Osteoblast (primary cell): Measurements from ENCODE around the gene EHBP1. TPM values are rescaled to one million over a fixed set of nuclear protein-coding genes. Genes with fewer than 3 reads are reported as not detected.

Source experiments
- DNase-seq: peaks from one replicate; pipeline ENCODE4 v3.0.0; 2011; ENCODE audit warnings: low spot score, mixed read lengths; ENCODE audit not compliant: insufficient read length; ENCODE audit errors: missing footprints
- H2AFZ ChIP-seq: 2 replicates; pipeline ENCODE4 v1.6.0; 2011; ENCODE audit warnings: mild to moderate bottlenecking, low read length
- H3K27ac ChIP-seq: 2 replicates; pipeline ENCODE4 v1.5.1; 2011; ENCODE audit warnings: mild to moderate bottlenecking, low read depth, low read length, moderate library complexity
- H3K27me3 ChIP-seq: 2 replicates; pipeline ENCODE4 v1.6.0; 2012; ENCODE audit warnings: mild to moderate bottlenecking, control low read depth, inconsistent platforms, low read length, moderate library complexity; ENCODE audit not compliant: insufficient read depth
- H3K36me3 ChIP-seq: 2 replicates; pipeline ENCODE4 v1.5.1; 2011; ENCODE audit warnings: mild to moderate bottlenecking, low read length, control low read depth, moderate library complexity; ENCODE audit not compliant: insufficient read depth
- H3K4me1 ChIP-seq: 2 replicates; pipeline ENCODE4 v1.5.1; 2011; ENCODE audit warnings: mild to moderate bottlenecking, low read length, control low read depth, moderate library complexity; ENCODE audit not compliant: insufficient read depth
- H3K4me2 ChIP-seq: 2 replicates; pipeline ENCODE4 v1.6.0; 2011; ENCODE audit warnings: mild to moderate bottlenecking, low read length; ENCODE audit not compliant: insufficient read depth
- H3K4me3 ChIP-seq: fragments of 200-600 bp; sonication (generic); 3 replicates; pipeline ENCODE4 v1.5.1; 2012; ENCODE audit warnings: mild to moderate bottlenecking, low read length, inconsistent platforms; ENCODE audit not compliant: insufficient read depth
- H3K79me2 ChIP-seq: 2 replicates; pipeline ENCODE4 v1.6.0; 2012; ENCODE audit warnings: mild to moderate bottlenecking, low read length, control low read depth, inconsistent platforms; ENCODE audit not compliant: insufficient read depth
- H3K9me3 ChIP-seq: 2 replicates; pipeline ENCODE4 v1.5.1; 2011; ENCODE audit warnings: low read depth, low read length, control low read depth
- H4K20me1 ChIP-seq: 2 replicates; pipeline ENCODE4 v1.6.0; 2012; ENCODE audit warnings: mild to moderate bottlenecking, low read length, control low read depth; ENCODE audit not compliant: insufficient read depth
- total RNA-seq: library from RNA; depleted of rRNA; stranded (reverse); fragments of >200 nt; gene quantifications from 2 replicates; pipeline ENCODE4 v1.2.3, GENCODE V29; 2012
- TF ChIP-seq, protein P1 (sequence below): IDR thresholded peaks from 2 replicates; pipeline ENCODE4 v1.5.1; 2011; ENCODE audit warnings: mild to moderate bottlenecking, low read depth, low read length, moderate library complexity; ENCODE audit errors: extremely low read depth

EHBP1 gene
- total RNA-seq, 1 donor: 96.3 TPM

- H3K4me1 ChIP-seq: peaks cover 16% of the 10 kb centered on the region
Observed at GRCh38 chr2:62672601-62673000, 32.9 kb upstream of the EHBP1 start.

GRCh38 chr2:62675062-62675461 lies 30.5 kb upstream of the EHBP1 start:
- H3K4me1 ChIP-seq: peaks cover 23% of the 10 kb centered on the region
- TF ChIP-seq, protein P1, sequence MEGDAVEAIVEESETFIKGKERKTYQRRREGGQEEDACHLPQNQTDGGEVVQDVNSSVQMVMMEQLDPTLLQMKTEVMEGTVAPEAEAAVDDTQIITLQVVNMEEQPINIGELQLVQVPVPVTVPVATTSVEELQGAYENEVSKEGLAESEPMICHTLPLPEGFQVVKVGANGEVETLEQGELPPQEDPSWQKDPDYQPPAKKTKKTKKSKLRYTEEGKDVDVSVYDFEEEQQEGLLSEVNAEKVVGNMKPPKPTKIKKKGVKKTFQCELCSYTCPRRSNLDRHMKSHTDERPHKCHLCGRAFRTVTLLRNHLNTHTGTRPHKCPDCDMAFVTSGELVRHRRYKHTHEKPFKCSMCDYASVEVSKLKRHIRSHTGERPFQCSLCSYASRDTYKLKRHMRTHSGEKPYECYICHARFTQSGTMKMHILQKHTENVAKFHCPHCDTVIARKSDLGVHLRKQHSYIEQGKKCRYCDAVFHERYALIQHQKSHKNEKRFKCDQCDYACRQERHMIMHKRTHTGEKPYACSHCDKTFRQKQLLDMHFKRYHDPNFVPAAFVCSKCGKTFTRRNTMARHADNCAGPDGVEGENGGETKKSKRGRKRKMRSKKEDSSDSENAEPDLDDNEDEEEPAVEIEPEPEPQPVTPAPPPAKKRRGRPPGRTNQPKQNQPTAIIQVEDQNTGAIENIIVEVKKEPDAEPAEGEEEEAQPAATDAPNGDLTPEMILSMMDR: no peak
- no peak overlapping the region for H2AFZ ChIP-seq
- H3K36me3 ChIP-seq: no peaks in the 10 kb centered on the region
- H3K27me3 ChIP-seq: no peaks in the 10 kb centered on the region
- H4K20me1 ChIP-seq: no peaks in the 10 kb centered on the region
- no peak overlapping the region for H3K4me3 ChIP-seq
- DNase-seq: no peak
- no peak overlapping the region for H3K27ac ChIP-seq
- H3K79me2 ChIP-seq: no peaks in the 10 kb centered on the region
- no peak overlapping the region for H3K4me2 ChIP-seq
- no peaks in the 10 kb centered on the region for H3K9me3 ChIP-seq

More at GRCh38 chr2:62672601-62673000, 32.9 kb upstream of the EHBP1 start:
- DNase-seq: peak; percentile 75
- H3K4me3 ChIP-seq: peak overlapping the region; percentile 28
- TF ChIP-seq, protein P1: no peak
- no peaks in the 10 kb centered on the region for H3K27me3 ChIP-seq
- no peaks in the 10 kb centered on the region for H3K9me3 ChIP-seq
- peak overlapping the region; percentile 47 for H3K27ac ChIP-seq
- H3K36me3 ChIP-seq: no peaks in the 10 kb centered on the region
- no peaks in the 10 kb centered on the region for H3K79me2 ChIP-seq
- H4K20me1 ChIP-seq: no peaks in the 10 kb centered on the region
- H2AFZ ChIP-seq: no peak overlapping the region
- H3K4me2 ChIP-seq: peak overlapping the region; percentile 57

- H4K20me1 ChIP-seq: no peaks in the 10 kb centered on the region
- H3K9me3 ChIP-seq: no peaks in the 10 kb centered on the region
- no peak overlapping the region for H3K4me2 ChIP-seq
- H3K4me1 ChIP-seq: peaks cover 3% of the 10 kb centered on the region
- H3K4me3 ChIP-seq: no peak overlapping the region
- no peaks in the 10 kb centered on the region for H3K27me3 ChIP-seq
- no peak overlapping the region for H3K27ac ChIP-seq
- no peak for DNase-seq
- H3K36me3 ChIP-seq: no peaks in the 10 kb centered on the region
- H3K79me2 ChIP-seq: no peaks in the 10 kb centered on the region
- no peak overlapping the region for H2AFZ ChIP-seq
- TF ChIP-seq, protein P1: no peak
Observed at GRCh38 chr2:62685256-62685655, 20.3 kb upstream of the EHBP1 start.

DNA sequence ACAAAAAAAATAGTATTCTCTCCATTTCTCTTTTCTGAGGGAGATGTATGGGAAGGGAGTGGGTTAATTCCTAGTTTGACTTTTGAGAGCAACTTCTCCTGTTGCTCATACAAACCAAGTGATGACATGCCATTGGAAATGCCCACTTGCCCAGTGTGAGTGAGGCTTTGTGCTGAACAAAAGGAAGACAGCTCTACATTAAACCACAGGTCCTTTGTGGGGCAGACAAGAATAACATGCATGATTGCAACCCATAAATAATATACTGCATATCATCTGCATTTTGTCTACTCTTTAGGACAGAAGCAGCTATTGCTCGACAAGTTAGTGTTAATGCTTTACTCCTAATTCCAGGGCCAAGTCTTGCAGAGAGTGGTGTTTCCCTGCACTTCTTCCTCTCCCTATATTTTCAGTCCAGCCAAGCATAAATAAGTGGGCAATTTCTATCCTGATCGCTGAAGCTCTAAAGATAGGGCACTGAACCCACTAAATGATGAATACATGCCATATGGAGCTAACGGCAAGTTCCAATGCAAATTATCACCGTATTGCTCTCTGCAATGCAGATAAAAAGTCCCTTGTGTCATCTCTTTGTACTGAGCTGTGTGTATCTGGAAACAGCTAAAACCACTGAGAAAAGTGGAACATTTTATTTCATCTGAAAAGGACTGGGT lies 19.4 kb upstream of the EHBP1 start:
- H3K4me3 ChIP-seq: no peak overlapping the region
- H3K9me3 ChIP-seq: no peaks in the 10 kb centered on the region
- no peak overlapping the region for H2AFZ ChIP-seq
- H3K4me2 ChIP-seq: no peak overlapping the region
- no peaks in the 10 kb centered on the region for H3K27me3 ChIP-seq
- peaks cover 3% of the 10 kb centered on the region for H3K4me1 ChIP-seq
- TF ChIP-seq, protein P1: no peak
- no peaks in the 10 kb centered on the region for H3K36me3 ChIP-seq
- H3K27ac ChIP-seq: no peak overlapping the region
- H3K79me2 ChIP-seq: no peaks in the 10 kb centered on the region
- DNase-seq: no peak
- no peaks in the 10 kb centered on the region for H4K20me1 ChIP-seq
